ENCODE data around the gene COL27A1.

COL27A1 gene

DNA sequence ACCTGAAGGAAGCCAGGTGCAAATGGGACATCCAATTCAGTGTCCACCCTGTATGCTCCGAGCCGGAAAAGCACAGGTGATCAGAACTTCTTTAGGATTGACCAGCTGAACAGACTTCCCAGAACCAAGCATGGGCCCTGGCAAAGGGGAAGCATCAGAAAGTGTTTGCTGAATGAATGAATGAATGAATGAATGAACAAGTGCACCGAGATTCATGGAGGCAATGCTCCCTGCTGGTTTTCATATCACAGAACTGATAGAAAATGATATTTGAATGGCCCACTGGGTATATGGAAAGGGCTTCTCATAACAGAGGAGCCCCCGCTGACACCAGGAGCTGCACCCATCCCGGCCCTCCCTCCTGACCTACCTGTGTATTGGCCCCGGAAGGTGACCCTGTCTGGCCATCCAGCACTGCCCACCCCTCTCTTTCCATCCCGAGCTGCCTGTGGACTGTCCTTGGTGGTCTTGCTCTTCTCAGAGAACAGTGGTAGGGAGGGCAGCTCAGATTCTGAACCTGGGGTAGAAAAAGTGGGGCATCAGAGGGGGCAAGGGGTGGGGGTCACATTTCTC, 190.2 kb downstream of the COL27A1 start:
- H3K4me1 ChIP-seq (ENCODE audit: insufficient read depth, low read length, severe bottlenecking) = peaks cover 19% of the 10 kb centered on the region
- no peak overlapping the region for H2AFZ ChIP-seq (ENCODE audit: low read length)
- no peaks in the 10 kb centered on the region for H3F3A ChIP-seq (ENCODE audit: insufficient read depth, low read length)
- no peak overlapping the region for H3K27ac ChIP-seq (ENCODE audit: low read depth, low read length, poor library complexity, severe bottlenecking)
- H3K9me3 ChIP-seq (ENCODE audit: low read length) = no peaks in the 10 kb centered on the region
- no peaks in the 10 kb centered on the region for H4K20me1 ChIP-seq (ENCODE audit: insufficient read depth, low read length)
- H3K27me3 ChIP-seq (ENCODE audit: insufficient read depth, low read length) = no peaks in the 10 kb centered on the region
- H3K4me2 ChIP-seq (ENCODE audit: low read length) = no peak overlapping the region
- peaks cover 93% of the 10 kb centered on the region for H3K36me3 ChIP-seq (ENCODE audit: insufficient read depth, low read length)
- no peak for TF ChIP-seq CTCF (IDR thresholded peaks at IDR 0.05; ENCODE audit: low read length)
- no peak for TF ChIP-seq EZH2 (IDR thresholded peaks at IDR 0.05; ENCODE audit: borderline replicate concordance, low read length)
- no peak overlapping the region for H3K9ac ChIP-seq (ENCODE audit: low read length)
- H3K9me2 ChIP-seq (ENCODE audit: low read depth, low read length) = no peaks in the 10 kb centered on the region
- no peaks in the 10 kb centered on the region for H3K79me2 ChIP-seq (ENCODE audit: insufficient read depth, low read length)
- no peak overlapping the region for H3K4me3 ChIP-seq (ENCODE audit: low read depth, low read length, poor library complexity, severe bottlenecking)

GRCh38 chr9:114346146-114346545, 190.8 kb downstream of the COL27A1 start:
- no peak overlapping the region for H3K27ac ChIP-seq (ENCODE audit: low read depth, low read length, poor library complexity, severe bottlenecking)
- no peaks in the 10 kb centered on the region for H3K9me3 ChIP-seq (ENCODE audit: low read length)
- no peaks in the 10 kb centered on the region for H3K79me2 ChIP-seq (ENCODE audit: insufficient read depth, low read length)
- no peak overlapping the region for H3K4me3 ChIP-seq (ENCODE audit: low read depth, low read length, poor library complexity, severe bottlenecking)
- no peak overlapping the region for H3K9ac ChIP-seq (ENCODE audit: low read length)
- no peak overlapping the region for H2AFZ ChIP-seq (ENCODE audit: low read length)
- H3K4me2 ChIP-seq (ENCODE audit: low read length) = no peak overlapping the region
- H3K27me3 ChIP-seq (ENCODE audit: insufficient read depth, low read length) = no peaks in the 10 kb centered on the region
- TF ChIP-seq CTCF (IDR thresholded peaks at IDR 0.05; ENCODE audit: low read length) (no peak), EZH2 (IDR thresholded peaks at IDR 0.05; ENCODE audit: borderline replicate concordance, low read length) (no peak)
- H3F3A ChIP-seq (ENCODE audit: insufficient read depth, low read length) = no peaks in the 10 kb centered on the region
- H3K36me3 ChIP-seq (ENCODE audit: insufficient read depth, low read length) = peaks cover 93% of the 10 kb centered on the region
- H4K20me1 ChIP-seq (ENCODE audit: insufficient read depth, low read length) = no peaks in the 10 kb centered on the region
- H3K4me1 ChIP-seq (ENCODE audit: insufficient read depth, low read length, severe bottlenecking) = peaks cover 19% of the 10 kb centered on the region
- no peaks in the 10 kb centered on the region for H3K9me2 ChIP-seq (ENCODE audit: low read depth, low read length)

- peaks cover 19% of the 10 kb centered on the region for H3K4me1 ChIP-seq (ENCODE audit: insufficient read depth, low read length, severe bottlenecking)
- H3K9me2 ChIP-seq (ENCODE audit: low read depth, low read length) = no peaks in the 10 kb centered on the region
- no peak overlapping the region for H2AFZ ChIP-seq (ENCODE audit: low read length)
- no peak overlapping the region for H3K9ac ChIP-seq (ENCODE audit: low read length)
- no peaks in the 10 kb centered on the region for H3F3A ChIP-seq (ENCODE audit: insufficient read depth, low read length)
- H3K4me2 ChIP-seq (ENCODE audit: low read length) = no peak overlapping the region
- H4K20me1 ChIP-seq (ENCODE audit: insufficient read depth, low read length) = no peaks in the 10 kb centered on the region
- H3K27ac ChIP-seq (ENCODE audit: low read depth, low read length, poor library complexity, severe bottlenecking) = no peak overlapping the region
- no peaks in the 10 kb centered on the region for H3K9me3 ChIP-seq (ENCODE audit: low read length)
- H3K79me2 ChIP-seq (ENCODE audit: insufficient read depth, low read length) = no peaks in the 10 kb centered on the region
- H3K4me3 ChIP-seq (ENCODE audit: low read depth, low read length, poor library complexity, severe bottlenecking) = no peak overlapping the region
- peaks cover 92% of the 10 kb centered on the region for H3K36me3 ChIP-seq (ENCODE audit: insufficient read depth, low read length)
- no peaks in the 10 kb centered on the region for H3K27me3 ChIP-seq (ENCODE audit: insufficient read depth, low read length)
- TF ChIP-seq EZH2 (IDR thresholded peaks at IDR 0.05; ENCODE audit: borderline replicate concordance, low read length) = no peak
- TF ChIP-seq CTCF (IDR thresholded peaks at IDR 0.05; ENCODE audit: low read length) = no peak
Measured at GRCh38 chr9:114347675-114348074, 192.3 kb downstream of the COL27A1 start.

Data from OCI-LY1 (cell line).